GM18502 (cell line): Measurements from ENCODE around the gene CRIP3.
"Not testable (repeated sequence)": the region's sequence is repeated elsewhere in the genome, so short reads cannot be mapped to it uniquely, and the experiment has no call there.

ENCODE experiments used
- ATAC-seq: cut with Tn5 transposase; IDR thresholded peaks from one replicate; pipeline ENCODE4 v1.9.1; 2021; ENCODE audit warnings: mild to moderate bottlenecking; ENCODE audit not compliant: unreplicated experiment, poor library complexity

Gene CRIP3

GRCh38 chr6:43307451-43308100 lies 1.1 kb downstream of the CRIP3 start:
- no peak for ATAC-seq

GRCh38 chr6:43306086-43306485 lies 2.5 kb downstream of the CRIP3 start:
- ATAC-seq = no peak

- ATAC-seq = no peak
These were observed 3.7 kb downstream of the CRIP3 start for GRCh38 chr6:43304882-43305281.

- no peak for ATAC-seq
These were observed 4.3 kb downstream of the CRIP3 start for GRCh38 chr6:43304361-43304760.

GRCh38 chr6:43303751-43304331 lies 4.8 kb downstream of the CRIP3 start:
- no peak for ATAC-seq

GRCh38 chr6:43303006-43303405 lies 5.6 kb downstream of the CRIP3 start:
- not testable (repeated sequence) for ATAC-seq

- no peak for ATAC-seq
These were observed 6.5 kb downstream of the CRIP3 start for GRCh38 chr6:43302126-43302525.

GRCh38 chr6:43301081-43301870 lies 7.3 kb downstream of the CRIP3 start:
- no peak for ATAC-seq

- ATAC-seq = no peak
These were observed 9.0 kb downstream of the CRIP3 start for GRCh38 chr6:43299338-43300293.

- no peak for ATAC-seq
These were observed 9.9 kb downstream of the CRIP3 start for GRCh38 chr6:43298565-43299337.

GRCh38 chr6:43297644-43298564 lies 10.7 kb downstream of the CRIP3 start, which contains the start of gene SLC22A7:
Gene SLC22A7, plus strand, starts transcription at chr6:43298260. Its CDS starts 99 bp downstream, at chr6:43298359.
- no peak for ATAC-seq

- ATAC-seq = no peak
These were observed 11.7 kb downstream of the CRIP3 start for GRCh38 chr6:43296780-43297497.

GRCh38 chr6:43295456-43295855 lies 13.2 kb downstream of the CRIP3 start:
- ATAC-seq = no peak

GRCh38 chr6:43294536-43294935 lies 14.1 kb downstream of the CRIP3 start:
- no peak for ATAC-seq

- ATAC-seq = no peak
These were observed 14.9 kb downstream of the CRIP3 start for GRCh38 chr6:43293698-43294097.

GRCh38 chr6:43292763-43293318 lies 15.8 kb downstream of the CRIP3 start:
- no peak for ATAC-seq

GRCh38 chr6:43292341-43292740 lies 16.3 kb downstream of the CRIP3 start:
- ATAC-seq = no peak

- no peak for ATAC-seq
These were observed 16.9 kb downstream of the CRIP3 start for GRCh38 chr6:43291708-43292107.
